ENCODE measurements around the gene MED14.

The MED14 gene

GRCh38 chrX:40729598-40730584 lies 5.5 kb downstream of the MED14 start:
- DNase-seq: no peak

DNA sequence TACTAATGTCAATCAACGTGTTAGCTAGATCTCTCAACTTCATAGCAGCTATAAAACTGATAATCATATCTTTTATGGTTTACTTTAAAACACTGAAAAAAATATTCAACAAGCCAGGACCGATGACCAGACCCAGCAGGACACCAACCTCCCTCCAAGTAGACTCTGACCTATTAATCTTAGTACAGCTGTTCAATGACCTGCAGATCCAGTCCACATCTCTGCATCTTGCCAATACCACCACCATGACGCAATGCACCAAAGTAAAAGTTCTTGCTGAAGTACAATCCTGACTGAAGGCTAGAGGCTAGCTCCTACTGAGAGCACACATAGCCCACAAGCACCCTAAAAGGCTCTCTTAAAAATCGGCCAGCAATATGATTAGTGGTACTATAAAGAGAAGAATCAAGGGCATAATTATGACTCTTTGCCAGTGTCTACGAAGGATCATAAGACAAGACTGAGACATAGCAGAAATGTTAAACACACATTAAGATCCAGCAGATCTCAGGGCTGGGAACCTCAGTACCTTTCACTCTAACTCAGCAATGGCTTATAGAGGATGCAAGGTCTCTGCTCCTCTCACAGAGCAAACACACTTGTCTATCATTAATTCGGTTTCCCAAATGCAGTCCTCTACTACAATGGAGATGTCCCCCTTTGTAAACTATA lies 7.6 kb downstream of the MED14 start:
- no peak for DNase-seq

DNA sequence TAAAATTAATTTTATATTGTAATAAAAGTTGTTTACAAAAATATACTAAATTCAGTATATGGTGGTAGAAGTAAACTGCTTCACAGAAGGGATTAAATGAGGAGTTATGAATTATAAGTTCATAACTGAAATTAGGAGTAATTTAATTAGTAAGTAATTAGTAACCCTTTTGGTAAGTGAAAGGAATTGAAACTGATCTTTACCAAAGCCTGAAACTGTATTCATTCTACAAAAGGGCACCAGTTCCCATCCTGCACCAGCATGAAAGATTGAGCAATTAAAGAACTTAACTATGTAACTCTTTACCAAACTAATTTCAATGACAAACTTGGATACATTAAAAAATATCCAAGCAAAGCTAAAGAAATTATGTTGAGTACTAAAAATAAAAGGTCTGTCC lies 8.2 kb downstream of the MED14 start:
- DNase-seq: no peak

DNA sequence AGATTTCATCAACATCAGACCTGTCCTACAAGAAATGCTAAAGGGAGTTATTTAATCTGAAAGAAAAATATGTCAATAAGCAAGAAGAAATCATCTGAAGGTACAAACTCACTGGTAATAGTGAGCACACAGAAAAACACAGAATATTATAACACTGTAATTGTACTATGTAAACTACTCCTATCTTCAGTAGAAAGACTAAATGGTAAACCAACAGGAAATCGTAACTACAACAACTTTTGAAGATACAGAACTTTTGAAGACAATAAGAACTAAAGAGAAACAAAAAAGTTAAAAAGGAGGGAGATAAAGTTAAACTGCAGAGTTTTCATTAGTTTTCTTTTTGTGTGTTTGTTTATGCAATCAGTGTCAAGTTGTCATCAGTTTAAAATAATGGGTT lies 12.4 kb downstream of the MED14 start:
- no peak for DNase-seq

DNA sequence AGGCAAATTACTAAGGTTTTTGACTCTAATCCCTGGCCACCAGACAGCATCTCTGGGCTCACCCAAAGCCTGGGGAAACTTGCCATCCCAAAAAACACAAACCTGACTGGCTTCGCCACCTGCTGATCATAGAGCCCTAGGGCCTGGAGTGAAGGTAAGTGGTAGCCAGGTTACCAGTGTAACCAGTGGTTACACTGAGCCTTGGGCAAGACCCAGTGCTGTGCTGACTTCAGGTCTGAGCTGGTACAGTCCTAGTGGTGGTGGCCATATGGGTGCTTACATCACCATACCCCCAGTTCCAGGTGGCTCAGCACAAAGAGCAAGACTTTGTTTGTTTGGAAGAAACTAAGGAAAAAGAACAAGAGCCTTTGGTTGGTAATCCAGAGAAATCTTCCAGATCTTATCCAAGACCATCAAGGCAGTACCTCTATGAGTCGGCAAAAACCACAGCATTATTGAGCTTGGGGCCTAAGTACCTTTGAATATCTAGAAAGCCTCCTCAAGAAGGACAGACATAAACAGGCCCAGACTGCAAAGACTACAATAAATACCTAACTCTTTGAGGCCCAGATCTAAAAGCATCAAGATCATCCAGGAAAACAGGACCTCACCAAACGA lies 13.7 kb downstream of the MED14 start:
- DNase-seq: no peak

DNA sequence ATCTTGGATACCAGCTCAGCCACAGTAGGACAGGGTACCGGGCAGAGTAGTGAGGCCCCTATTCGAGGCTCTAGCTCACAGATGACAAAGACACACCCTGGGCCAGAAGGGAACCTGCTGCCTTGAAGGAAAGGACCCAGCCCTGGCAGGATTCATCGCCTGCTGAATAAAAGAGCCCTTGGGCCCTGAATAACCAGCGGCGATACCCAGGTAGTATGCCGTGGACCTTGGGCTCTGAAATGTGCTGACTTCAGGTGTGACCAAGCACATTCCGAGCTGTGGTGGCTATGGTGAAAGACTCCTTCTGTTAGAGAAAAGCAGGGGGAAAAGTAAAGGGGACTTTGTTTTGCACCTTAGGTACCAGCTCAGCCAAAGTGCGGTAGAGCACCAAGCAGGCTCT lies 14.6 kb downstream of the MED14 start:
- no peak for DNase-seq

DNA sequence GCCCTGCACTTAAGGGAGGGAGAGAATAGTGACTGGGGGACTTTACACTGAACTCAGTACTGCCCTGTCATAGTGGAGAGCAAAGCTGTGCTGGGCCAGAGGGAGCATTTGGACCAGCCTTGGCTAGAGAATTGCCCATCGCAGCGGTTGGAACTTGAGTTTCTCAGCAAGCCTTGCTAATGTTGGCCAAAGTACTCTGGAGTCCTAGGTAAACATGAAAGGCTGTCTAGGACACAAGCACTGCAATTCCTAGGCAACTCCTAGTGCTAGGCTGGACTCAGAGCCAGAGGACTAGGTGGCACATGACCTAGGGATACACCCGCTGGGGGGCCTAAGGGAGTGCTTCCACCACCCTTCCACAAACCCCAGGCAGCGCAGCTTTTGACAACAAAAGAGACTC lies 15.0 kb downstream of the MED14 start:
- DNase-seq: no peak

DNA sequence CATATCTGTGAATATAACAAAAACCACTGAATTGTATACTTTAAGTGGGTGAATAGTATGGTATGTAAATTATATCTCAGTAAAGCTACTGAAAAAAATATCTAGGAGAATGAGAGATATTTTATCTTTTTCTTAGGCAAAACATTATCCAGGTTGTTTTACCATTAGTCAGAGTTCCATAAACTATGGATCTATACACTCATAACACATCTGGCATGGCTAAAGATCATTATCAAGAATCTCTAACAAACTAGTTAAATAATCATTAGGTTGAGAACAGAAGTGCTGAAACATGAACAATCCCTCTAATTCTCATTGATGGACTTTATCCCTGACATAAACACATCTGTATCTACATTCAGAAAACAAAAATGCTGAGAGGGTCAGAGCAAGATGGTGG lies 15.6 kb downstream of the MED14 start:
- no peak for DNase-seq

- no peak for DNase-seq
Observed at GRCh38 chrX:40719218-40719617, 16.1 kb downstream of the MED14 start.

DNA sequence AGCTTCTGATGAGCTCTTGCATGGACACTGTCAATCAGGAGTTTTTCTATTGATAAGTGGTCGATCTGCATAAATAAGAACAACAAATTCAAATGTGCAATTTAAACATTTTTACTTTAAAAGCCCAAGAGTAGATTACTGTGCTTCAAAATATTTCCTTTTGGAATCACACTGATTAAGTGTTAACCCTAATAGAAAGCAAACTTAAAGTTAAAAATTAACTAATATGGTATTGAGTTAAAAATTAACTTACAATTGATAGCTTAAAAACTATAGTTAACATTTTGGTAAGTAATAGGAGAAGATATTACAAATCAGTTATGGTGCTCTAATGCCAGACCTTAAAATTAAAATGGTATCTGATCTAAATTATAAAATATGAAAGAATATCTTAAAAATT lies 25.9 kb downstream of the MED14 start:
- no peak for DNase-seq

- DNase-seq: no peak
Observed at GRCh38 chrX:40705658-40706312, 29.6 kb downstream of the MED14 start.

GRCh38 chrX:40700640-40701342 lies 34.6 kb downstream of the MED14 start:
- DNase-seq: no peak

- DNase-seq: no peak
Observed at GRCh38 chrX:40698851-40699250, 36.5 kb downstream of the MED14 start.

GRCh38 chrX:40694802-40695201 lies 40.5 kb downstream of the MED14 start:
- no peak for DNase-seq

DNA sequence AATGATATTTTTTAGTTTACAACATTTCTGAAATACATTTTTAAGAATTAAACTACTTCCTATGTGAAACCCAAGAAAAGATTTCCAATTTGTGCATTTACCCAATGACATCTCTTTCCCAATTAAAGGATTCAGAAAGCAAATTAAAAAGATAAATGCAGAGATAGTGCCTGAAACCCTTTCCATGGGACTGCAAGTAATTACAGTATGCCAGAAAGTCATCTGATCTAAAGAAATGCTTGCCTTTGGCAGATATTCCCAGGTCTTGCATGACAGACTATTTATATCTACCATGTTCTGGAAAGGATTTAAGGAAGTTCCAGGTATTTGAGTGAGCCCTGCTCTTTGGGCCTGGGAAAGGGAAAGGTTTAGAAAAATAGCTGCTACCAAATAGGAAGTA lies 46.4 kb downstream of the MED14 start:
- no peak for DNase-seq

DNA sequence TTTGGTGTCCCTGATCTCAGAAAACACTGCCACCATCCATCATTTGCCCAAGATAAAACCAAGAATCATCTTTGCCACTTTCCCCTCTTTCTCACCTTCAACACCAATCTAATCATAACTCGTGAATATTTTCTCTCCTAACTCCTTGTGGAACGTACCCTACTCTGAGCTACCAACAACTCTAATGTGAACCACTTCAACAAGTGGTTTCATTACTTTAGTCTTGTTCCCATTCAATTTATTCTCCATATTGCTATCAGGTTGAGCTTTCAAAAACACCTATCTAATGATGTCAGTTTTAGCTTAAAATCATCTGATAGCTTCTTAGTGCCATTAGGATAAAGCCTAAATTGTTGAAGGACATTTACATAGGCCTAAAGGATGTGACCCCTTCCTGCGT lies 48.2 kb downstream of the MED14 start:
- no peak for DNase-seq

DNA sequence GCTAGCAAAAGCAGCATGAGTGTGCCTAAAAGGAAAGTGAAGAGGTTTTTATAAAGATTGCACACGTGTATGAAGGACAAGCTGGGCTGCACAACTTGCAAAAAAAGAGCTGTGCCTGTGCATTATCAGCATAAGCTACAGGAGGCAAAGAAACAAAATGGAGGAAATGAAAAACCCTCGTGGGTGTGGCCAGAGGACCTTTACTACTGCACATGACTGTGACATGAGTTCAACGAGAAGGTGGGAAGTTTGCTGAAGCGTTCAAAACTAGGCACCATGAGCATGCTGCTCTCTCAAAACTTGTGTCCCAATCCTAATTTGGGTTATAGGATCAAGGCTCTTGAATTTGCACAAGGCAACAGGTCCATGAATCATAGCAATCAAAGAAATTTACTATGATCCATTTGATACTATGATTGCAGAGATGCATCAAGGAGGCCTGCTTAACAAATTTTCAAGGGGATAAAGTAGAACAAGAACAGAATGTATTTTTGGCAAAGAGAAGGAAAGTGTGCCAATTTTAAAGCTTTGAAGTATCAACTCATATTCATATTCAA lies 49.9 kb downstream of the MED14 start:
- no peak for DNase-seq

- no peak for DNase-seq
Observed at GRCh38 chrX:40684092-40684491, 51.2 kb downstream of the MED14 start.

DNA sequence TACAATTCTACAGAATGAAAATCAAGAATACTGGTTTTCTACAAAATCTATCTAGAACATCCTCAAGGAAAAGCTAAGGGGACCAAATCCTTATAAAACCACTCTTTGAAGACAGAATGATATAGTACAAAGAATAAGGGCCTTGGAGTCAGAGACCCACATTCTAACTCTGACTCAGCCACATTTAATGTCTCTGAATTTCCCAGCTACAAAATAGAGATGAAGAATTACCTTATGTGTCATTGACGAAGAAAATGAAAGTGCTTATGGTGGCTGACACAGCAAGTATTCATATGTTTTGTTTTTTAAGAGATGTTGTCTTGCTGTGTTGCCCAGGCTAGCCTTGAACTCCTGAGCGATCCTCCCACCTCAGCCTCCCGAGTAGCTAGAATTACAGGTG lies 52.1 kb downstream of the MED14 start:
- no peak for DNase-seq

DNA sequence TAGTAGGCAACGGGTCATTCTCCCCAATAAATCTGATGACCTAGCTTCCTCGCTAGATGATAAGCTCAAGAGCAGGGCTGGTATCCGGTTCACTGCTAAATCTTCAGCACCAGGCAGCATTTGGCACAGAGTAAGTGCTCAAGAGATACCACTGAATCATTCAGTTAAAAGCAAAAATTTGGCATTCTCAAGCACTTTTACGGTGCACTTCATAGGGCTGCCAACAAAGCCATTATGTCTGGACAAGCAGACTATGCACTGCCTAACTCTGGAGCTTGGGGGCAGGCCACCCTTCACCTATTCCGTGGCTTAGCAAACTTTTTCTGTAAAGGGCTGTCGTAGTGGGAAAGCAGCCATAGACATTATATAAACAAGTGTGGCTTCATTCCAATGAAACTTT lies 64.2 kb downstream of the MED14 start:
- no peak for DNase-seq

- DNase-seq: no peak
Observed at GRCh38 chrX:40663880-40664630, 71.3 kb downstream of the MED14 start.

Data from CD4-positive, alpha-beta T cell treated with Interleukin-17A for 4 hours (primary cell).